Measurements from ENCODE around the gene WBP11. TPM values are rescaled to one million over a fixed set of nuclear protein-coding genes. Genes with fewer than 3 reads are reported as not detected.
A peak's percentile ranks its signal among the peaks of the same experiment; 100 is the strongest.
"Not testable (repeated sequence)": the region's sequence is repeated elsewhere in the genome, so short reads cannot be mapped to it uniquely, and the experiment has no call there.

Gene WBP11
- total RNA-seq, 1 experiment from 2014 or later: 18.0 TPM

DNA sequence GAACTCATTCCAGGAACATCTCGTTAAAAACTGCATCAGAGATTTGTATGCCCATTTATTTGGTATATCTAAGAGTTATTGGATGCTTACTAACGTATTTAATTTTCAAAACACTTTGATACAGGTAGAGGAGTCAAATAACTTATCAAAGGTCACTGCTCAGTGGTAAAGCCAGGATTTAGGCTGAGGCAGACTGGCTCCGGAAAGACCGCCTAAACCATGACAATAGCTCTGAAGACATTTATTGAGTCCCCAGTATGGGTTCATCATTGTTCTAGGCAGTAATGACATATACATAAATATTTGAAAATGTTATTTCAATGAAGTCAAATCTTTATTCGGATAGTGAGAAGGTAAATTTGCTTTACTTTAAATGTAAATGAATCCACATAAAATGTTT is 30.3 kb downstream of the WBP11 start:
- DNase-seq (ENCODE audit: low spot score): no peak

DNA sequence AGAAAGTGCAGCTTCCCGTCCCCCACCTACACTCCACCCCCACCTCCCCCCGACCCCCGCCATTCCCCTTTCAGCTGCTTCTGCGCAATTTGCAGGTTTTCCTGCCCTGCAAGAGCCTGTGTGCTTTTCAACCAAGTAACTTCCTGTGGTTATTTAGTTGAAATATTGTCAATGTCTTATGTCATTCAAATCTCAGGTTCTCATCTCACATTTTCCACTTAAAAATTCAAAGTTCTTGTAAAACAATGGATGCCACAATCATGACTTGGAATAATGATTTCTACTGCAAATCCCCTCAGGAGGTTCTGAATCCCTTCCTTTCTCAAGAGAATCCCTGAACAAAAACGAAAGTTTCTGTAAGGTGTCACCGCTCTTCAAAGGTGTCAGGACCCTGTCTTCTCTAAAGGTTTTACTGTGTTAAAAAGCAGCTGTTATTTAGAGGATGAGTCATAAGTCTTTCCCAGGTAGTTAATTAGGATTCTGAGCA is 31.6 kb downstream of the WBP11 start:
- DNase-seq (ENCODE audit: low spot score): peak; percentile 30

DNA sequence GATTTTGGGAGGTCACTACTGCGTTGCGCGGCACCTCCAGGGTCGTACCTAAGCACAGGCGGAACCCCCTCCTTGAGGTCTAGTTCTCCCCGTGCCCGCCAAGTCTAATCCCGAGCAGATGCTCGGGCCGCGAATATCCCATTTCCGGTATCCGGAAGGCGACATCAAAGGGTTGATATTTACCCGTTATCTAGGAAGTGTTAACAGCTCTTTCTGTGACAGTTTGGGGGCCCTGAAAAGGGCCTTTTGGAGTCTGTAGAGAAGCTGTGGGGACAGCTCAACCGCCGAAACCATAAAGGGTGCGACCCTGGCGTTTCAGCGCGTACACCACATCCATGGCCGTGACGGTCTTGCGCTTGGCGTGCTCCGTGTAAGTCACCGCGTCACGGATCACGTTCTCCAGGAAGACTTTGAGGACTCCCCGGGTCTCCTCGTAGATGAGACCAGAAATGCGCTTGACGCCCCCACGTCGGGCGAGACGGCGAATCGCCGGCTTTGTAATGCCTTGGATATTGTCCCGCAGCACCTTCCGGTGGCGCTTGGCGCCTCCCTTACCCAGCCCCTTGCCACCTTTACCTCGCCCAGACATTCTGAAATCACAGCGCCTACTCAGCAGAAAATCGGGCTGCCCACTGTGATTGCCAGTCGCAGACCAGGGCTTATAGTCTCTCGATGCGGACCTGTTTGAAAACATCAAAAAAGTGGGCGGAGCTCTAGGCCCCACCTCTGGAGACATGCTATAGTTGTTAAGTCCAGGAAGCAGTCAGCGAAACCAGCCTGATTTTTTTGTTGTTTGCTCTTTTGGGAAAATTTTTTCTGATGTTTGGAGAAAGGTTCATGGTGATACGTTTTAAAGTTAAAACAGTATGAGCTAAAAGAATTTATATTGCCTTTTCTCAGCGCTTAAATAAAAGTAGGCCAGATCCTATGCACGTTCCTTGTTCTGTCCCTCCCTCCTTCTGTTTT is 32.5 kb downstream of the WBP11 start:
- peak; percentile 99 for DNase-seq (ENCODE audit: low spot score)

DNA sequence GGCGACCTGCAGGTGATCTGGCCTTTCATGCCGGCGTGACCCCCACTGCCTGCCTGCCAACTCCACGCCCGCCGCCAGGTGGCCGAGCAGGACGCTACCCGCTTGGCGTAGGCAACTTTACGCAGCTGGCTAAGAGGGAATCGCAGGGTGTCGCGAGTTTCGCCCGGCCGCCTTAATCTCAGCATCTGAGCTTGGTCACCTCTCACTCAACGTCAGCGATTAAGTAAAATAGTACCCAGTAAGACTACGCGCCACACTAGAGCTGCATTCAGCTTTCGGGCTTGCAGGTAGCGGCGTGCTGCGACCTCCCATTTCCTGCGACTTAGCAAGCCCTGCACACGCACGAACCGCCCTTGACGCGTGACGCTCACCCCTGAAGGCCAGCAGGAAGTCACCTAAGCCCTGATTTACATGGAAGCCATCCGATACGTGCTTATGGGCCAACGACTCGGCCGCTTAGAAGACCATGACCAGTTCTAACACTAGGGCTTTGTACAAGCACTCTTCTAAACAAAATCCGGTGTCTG is 33.2 kb downstream of the WBP11 start:
- DNase-seq (ENCODE audit: low spot score): peak; percentile 87

DNA sequence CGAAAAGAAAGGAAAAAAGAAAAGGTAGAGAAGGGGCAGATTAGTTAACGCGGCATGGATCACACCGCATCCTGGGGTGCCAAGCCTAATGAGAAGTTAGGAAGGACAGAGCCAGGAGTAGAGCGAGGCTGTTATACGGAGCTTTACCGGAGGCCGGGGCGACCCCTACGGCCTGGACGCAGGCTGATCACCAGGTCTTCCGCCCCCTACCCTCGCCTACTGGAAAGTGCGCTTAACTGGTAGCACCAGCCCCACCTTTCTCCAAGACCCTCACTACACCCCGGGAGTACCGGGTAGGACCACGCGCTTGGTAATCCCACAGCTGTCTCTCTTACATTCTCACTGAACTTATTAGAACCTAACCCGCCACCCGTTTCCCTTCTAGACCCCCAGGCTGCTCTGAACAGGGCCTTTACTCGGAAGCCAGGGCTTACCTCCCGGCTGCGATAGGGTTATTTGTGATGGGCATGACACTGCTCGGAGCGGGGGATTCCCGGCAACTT is 33.8 kb downstream of the WBP11 start:
- no peak for DNase-seq (ENCODE audit: low spot score)

DNA sequence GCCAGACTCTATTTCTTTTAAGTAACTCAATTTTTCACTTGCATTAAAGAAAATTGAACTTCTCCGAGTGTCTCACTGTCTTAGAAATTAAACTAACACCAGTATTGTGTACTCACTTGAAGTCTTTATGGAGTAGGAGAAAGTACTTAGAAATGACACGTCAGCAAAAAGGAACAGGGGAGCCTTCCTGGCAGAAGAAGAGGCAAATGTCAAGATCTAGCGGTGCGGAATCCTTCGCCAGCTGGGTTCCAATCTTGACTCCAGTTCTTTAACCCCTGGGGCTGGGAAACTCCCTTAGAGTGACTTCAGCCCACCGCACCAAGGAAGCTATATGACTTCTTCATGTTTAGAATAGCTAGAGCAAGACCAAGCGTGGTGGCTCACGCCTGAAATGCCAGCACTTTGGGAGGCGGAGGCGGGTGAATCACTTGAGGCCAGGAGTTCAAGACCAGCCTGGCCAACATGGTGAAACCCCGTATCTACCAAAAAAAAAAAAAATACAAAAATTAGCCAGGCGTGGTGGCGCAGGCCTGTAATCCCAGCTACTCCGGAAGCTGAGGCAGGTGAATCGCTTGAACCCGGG is 34.4 kb downstream of the WBP11 start:
- no peak for DNase-seq (ENCODE audit: low spot score)

DNA sequence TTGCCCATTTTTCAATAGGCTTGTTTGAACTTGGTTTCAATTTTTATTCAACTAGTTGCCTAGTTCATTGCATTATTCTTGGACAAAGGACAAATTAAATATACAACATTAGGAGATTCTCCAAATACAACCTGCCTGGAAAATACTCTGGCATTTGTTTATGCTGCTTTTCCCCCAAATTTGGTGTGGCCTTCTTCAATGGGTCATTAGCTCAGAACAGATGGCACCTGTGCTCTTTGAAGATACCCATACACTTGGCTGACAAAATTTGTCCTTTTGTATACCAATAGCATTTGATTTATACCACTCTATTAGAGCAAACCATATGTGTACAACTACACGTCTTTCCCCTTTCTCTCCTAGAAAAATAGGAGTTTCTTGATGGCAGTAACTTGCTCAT is 35.7 kb downstream of the WBP11 start:
- DNase-seq (ENCODE audit: low spot score): no peak

DNA sequence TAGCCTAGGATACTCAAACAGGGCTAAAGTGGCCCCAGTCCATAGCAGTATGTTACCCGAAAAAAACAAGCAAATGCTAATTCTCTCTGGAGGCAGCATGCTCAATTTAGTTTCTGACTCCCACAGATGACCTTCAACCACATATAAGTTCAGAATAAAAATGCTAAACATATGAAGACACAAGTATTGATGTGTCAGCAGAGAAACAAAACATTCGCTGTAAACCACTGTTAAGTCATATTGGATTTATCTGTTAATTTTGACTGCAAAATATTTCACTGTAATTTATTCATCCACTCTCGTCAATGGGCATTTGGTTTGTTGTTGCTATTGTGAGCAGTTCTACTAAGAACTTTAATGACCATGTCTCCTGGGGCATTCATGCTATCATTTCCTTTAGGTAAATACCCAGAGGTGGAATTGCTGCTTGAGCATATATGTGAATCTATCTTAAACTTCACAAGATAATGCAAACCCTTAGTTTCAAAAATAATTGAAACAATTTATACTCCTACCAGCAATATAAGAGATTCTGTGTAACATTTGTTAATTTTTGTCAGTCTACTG is 36.5 kb downstream of the WBP11 start:
- DNase-seq (ENCODE audit: low spot score): no peak

DNA sequence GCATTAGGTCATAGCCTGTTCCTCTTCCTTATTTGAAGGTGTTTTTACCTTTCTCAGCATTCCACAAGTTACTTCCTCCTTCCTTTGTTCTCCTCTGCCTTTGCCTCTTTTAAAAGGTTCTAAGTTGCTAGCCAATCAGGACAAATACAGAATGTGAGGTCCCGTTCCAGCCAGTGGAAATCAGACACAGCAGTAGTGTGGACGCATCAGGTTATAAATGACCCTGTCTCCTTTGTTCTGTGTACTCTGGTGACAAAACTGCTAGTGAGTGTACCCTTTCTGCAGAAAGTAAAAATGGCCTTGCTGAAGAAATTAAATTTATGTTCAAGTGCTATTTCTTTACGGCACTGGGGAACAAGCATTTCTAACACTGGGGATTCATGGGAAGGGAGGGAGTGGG is 37.3 kb downstream of the WBP11 start:
- not testable (repeated sequence) for DNase-seq (ENCODE audit: low spot score)

DNA sequence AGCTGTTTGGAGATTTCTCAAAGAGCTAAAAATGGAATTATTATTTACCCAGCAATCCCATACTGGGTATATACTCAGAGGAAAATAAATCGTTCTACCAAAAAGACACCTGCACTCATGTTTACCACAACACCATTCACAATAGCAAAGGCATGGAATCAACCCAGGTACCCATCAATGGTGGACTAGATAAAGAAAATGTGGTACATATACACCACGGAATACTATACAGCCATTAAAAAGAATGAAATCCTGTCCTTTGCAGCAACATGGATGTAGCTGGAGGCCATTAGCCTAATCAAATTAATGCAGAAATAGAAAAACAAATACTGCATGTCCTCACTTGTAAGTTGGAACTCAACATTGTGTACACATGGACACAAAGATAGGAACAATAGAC is 37.9 kb downstream of the WBP11 start:
- DNase-seq (ENCODE audit: low spot score): no peak

DNA sequence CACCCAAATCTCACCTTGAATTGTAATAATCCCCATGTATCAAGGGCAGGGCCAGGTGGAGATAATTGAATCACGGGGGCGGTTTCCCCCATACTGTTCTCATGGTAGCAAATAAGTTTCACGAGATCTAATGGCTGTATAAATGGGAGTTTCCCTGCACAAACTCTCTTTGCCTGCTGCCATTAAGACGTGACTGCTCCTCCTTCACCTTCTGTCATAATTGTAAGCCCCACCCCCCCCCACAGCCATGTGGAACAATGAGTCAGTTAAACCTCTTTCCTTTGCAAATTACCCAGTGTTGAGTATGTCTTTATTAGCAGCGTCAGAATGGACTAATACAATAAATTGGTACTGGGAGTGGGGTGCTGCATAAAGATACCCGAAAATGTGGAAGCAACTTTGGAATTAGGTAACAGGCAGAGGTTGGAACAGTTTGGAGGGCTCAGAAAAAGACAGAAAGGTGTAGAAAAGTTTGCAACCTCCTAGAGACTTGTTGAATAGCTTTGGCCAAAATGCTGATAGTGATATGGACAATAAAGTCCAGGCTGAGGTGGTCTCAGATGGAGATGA is 43.5 kb downstream of the WBP11 start:
- DNase-seq (ENCODE audit: low spot score): not testable (repeated sequence)

DNA sequence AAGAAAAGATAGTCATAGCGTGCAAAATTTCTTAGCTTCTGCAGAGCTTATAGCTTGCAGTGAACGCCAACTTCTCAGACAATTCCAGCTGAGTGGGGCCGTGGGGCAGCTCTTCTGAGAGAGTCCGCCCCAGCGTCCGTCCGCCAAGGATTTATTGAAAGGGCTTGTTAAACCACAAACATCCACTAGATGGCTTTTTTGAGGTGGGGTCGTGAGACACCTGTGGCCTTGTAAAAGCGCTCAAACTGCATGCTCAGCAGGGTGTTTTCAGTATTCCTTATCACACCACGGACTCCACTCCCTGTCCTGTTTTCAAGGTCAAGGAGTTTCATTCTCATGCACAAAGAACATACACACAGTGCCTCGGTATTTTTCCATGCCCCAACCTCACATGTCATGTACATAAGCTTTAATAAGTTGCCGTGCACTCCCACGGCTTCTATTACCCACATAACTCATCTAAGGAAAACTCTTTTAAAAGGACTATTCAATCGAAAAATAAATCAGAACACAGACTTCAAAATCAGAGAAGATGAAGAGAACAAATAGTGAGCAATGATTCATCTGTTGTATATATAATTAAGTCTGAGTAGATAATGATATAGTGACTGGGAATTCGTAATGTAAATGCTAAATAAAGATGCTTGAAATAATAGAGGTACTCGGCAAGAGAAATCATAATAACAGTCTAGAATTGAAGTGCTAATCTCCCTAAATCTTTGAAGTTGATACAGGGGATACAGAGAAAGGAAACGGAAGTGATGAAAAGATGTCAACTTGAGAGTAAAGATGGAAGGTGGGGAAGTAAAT is 46.7 kb downstream of the WBP11 start:
- peak; percentile 68 for DNase-seq (ENCODE audit: low spot score)

DNA sequence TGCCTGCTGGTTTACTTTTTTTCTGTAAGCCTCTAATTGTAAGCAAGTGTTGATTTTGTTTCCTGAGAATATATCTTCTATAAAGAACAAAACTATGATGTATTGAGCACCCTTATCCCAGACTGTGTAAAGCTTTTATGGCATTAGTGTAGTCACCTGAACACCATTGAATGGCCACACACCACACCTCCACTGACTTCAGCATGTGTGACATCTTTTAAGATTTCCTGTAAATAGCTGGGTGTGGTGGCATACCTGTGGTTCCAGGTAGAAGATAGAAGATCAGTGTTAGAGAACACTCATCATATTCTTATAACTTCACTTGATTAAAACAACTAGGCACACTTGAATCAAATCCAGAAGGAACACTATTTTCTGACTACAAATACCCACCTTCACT is 51.3 kb downstream of the WBP11 start:
- DNase-seq (ENCODE audit: low spot score): no peak

DNA sequence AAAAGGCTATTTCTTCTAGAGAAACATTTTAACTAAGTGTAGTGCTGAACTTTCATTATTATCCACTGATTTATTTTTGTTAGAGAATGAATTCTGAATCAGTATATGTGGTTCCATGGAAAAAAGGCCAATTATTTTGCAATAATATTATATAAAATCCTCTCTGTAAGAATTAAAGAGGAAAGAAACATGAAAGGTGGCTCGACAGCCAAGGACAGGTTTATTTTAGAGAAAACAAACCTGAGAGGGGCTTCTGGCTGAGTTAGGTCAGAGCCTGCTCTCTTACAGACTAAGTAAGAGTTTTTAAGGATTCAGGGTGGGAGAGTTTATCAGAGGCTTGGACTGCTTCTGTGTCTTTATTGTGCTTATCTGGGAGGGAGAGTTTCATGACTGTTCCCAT is 60.2 kb downstream of the WBP11 start:
- no peak for DNase-seq (ENCODE audit: low spot score)

DNA sequence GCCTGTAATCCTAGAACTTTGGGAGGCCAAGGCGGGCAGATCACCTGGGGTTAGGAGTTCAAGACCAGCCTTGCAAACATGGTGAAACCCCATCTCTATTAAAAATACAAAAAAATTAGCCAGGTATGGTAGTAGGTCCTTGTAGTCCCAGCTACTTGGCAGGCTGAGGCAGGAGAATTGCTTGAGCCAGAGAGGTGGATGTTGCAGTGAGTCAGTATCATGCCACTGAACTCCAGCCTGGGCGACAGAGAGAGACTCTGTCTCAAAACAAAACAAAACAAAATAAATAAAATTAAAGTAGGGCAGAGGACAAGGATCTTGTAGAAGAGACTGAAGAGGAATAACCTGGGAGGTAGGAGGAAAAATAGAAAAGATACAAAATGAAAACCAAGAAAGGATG is 61.3 kb downstream of the WBP11 start:
- DNase-seq (ENCODE audit: low spot score): no peak

DNA sequence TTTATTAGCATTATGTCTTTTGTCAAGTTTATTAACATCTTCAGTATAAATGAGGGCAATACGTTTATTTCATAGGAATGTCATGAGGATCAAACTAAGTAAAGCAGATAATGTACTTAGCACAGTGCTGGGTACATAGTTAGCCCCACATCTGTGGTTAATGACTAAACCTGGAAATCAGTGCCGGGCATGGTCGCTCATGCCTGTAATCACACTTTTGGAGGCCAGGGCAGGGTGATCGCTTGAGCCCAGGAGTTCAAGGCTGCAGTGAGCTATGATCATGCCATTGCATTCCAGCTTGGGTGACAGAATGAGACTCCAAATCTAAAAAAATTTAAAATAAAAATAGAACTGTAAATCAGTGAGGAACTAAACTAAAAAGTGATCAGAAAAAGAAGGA is 62.1 kb downstream of the WBP11 start:
- DNase-seq (ENCODE audit: low spot score): no peak

DNA sequence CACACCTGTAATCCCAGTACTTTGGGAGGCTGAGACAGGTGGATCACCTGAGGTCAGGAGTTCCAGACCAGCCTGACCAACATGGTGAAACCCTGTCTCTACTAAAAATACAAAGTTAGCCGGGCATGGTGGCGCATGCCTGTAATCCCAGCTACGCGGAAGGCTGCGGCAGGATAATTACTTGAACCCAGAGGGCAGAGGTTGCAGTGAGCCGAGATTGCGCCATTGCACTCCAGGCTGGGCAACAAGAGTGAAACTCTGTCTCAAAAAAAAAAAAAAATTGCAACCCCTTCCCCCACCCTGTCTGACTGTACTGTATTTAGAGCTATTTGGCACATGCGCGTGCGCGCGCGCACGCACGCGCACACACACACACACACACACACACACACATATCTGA is 66.8 kb downstream of the WBP11 start:
- not testable (repeated sequence) for DNase-seq (ENCODE audit: low spot score)
